NK-92 (cell line): Measurements from ENCODE around the gene PDE11A.

Experiments
- DNase-seq: peaks from one replicate; lab custom pipeline; 2025; ENCODE audit not compliant: unreplicated experiment; lab: John Stamatoyannopoulos, UW

The PDE11A gene

GRCh38 chr2:177673602-177674595 lies 398.7 kb downstream of the PDE11A start:
- DNase-seq = no peak

- DNase-seq = no peak
Measured at GRCh38 chr2:177671662-177672061, 400.9 kb downstream of the PDE11A start.

- DNase-seq = no peak
Measured at GRCh38 chr2:177670791-177671535, 401.6 kb downstream of the PDE11A start.

GRCh38 chr2:177669625-177670330 lies 402.8 kb downstream of the PDE11A start:
- no peak for DNase-seq

GRCh38 chr2:177669201-177669600 lies 403.4 kb downstream of the PDE11A start:
- no peak for DNase-seq

GRCh38 chr2:177668617-177669016 lies 404.0 kb downstream of the PDE11A start:
- DNase-seq = no peak

- DNase-seq = no peak
Measured at GRCh38 chr2:177667626-177668025, 405.0 kb downstream of the PDE11A start.

GRCh38 chr2:177666408-177666807 lies 406.2 kb downstream of the PDE11A start:
- DNase-seq = no peak

- no peak for DNase-seq
Measured at GRCh38 chr2:177665948-177666347, 406.6 kb downstream of the PDE11A start.

GRCh38 chr2:177665328-177665727 lies 407.2 kb downstream of the PDE11A start:
- no peak for DNase-seq

GRCh38 chr2:177662895-177663294 lies 409.7 kb downstream of the PDE11A start:
- no peak for DNase-seq

- DNase-seq = no peak
Measured at GRCh38 chr2:177660742-177661141, 411.8 kb downstream of the PDE11A start.

- DNase-seq = no peak
Measured at GRCh38 chr2:177658309-177658708, 414.3 kb downstream of the PDE11A start.

- no peak for DNase-seq
Measured at GRCh38 chr2:177651833-177652232, 420.7 kb downstream of the PDE11A start.

- DNase-seq = no peak
Measured at GRCh38 chr2:177649568-177650518, 422.7 kb downstream of the PDE11A start.

GRCh38 chr2:177646791-177647190 lies 425.8 kb downstream of the PDE11A start:
- no peak for DNase-seq

- DNase-seq = no peak
Measured at GRCh38 chr2:177646241-177646640, 426.3 kb downstream of the PDE11A start.

- no peak for DNase-seq
Measured at GRCh38 chr2:177641331-177641730, 431.2 kb downstream of the PDE11A start.

- no peak for DNase-seq
Measured at GRCh38 chr2:177640423-177640822, 432.2 kb downstream of the PDE11A start.

GRCh38 chr2:177639262-177639914 lies 433.2 kb downstream of the PDE11A start:
- no peak for DNase-seq
